ENCODE results near the gene NEMP1. TPM values are rescaled to one million over a fixed set of nuclear protein-coding genes. Genes with fewer than 3 reads are reported as not detected.

The NEMP1 gene
- total RNA-seq, 1 experiment from 2014 or later = 16.4 TPM

DNA sequence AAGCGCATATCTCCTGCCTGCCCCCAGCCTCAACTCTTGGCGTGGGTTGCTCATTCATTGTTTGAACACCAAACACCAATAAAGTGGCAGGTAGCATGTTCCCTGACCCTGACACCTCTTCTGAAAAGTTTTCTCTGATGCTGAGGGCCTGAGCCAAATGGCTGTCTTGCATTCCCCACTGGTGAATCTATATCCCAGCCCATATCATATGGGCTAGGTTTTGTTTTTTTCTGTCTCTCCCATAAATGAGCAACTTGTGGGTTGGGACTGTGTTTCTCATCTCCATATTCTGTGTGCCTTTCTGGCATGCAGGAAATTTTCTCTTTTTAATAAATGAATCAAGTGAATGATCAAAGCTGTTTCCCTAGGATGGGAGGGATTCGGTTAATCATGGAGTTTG is 33.7 kb downstream of the NEMP1 start:
- POLR2A ChIA-PET (ENCODE audit: unreplicated experiment) = no interaction called here
- CTCF ChIA-PET = no interaction called here

DNA sequence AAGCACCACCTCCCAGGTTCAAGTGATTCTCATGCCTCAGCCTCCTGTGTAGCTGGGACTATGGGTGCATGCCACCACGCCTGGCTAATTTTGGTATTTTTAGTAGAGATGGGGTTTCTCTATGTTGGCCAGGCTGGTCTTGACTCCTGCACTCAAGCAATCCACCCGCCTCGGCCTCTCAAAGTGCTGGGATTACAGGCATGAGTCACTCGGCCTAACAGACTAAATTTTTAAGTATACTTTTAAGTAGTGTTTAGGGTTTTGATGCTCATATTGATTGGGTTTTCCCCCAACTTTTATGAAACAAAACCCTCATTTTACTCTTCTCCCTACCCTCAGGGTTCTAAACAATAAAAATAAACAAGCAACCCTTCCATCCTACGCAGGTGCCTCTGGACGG is 34.1 kb downstream of the NEMP1 start:
- ChIA-PET CTCF (interaction anchor here (0.6 kb wide), 1 partner anchor 36 kb away, joined by 3 read pairs; no protein-coding TSS in a partner anchor), POLR2A (ENCODE audit: unreplicated experiment) (no interaction called here)
- BruUV-seq (replicated peaks) = no TSS peak
- peaks cover 44% of the 10 kb centered on the region for H3K27me3 ChIP-seq (ENCODE audit: low read length)
- H3K9me3 ChIP-seq (ENCODE audit: low read length) = no peaks in the 10 kb centered on the region
- H3K27ac ChIP-seq (ENCODE audit: low read length) = no peak overlapping the region
- intact Hi-C loops (cut with micrococcal nuclease) = no loop called here
- H3K79me2 ChIP-seq (ENCODE audit: low read length) = no peaks in the 10 kb centered on the region
- H3K4me1 ChIP-seq (ENCODE audit: insufficient read depth, low read length) = no peaks in the 10 kb centered on the region
- DNase-seq = no peak
- no peak for TF ChIP-seq EZH2phosphoT487 (IDR thresholded peaks at IDR 0.05; ENCODE audit: borderline replicate concordance, low read length)
- no peak for TF ChIP-seq EZH2 (IDR thresholded peaks at IDR 0.05; ENCODE audit: low read length, unreplicated experiment)
- TF ChIP-seq, protein P1, sequence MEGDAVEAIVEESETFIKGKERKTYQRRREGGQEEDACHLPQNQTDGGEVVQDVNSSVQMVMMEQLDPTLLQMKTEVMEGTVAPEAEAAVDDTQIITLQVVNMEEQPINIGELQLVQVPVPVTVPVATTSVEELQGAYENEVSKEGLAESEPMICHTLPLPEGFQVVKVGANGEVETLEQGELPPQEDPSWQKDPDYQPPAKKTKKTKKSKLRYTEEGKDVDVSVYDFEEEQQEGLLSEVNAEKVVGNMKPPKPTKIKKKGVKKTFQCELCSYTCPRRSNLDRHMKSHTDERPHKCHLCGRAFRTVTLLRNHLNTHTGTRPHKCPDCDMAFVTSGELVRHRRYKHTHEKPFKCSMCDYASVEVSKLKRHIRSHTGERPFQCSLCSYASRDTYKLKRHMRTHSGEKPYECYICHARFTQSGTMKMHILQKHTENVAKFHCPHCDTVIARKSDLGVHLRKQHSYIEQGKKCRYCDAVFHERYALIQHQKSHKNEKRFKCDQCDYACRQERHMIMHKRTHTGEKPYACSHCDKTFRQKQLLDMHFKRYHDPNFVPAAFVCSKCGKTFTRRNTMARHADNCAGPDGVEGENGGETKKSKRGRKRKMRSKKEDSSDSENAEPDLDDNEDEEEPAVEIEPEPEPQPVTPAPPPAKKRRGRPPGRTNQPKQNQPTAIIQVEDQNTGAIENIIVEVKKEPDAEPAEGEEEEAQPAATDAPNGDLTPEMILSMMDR (conservative IDR thresholded peaks at IDR 0.05; ENCODE audit: low read depth, low read length) = no peak
- H3K4me3 ChIP-seq (ENCODE audit: low read length) = no peak overlapping the region
- H3K9ac ChIP-seq (ENCODE audit: low read length) = no peak overlapping the region
- H3K36me3 ChIP-seq (ENCODE audit: low read depth, low read length) = no peaks in the 10 kb centered on the region
- H3K4me2 ChIP-seq (ENCODE audit: low read length) = no peak overlapping the region
- no peaks in the 10 kb centered on the region for H3K9me2 ChIP-seq (replicated peaks; ENCODE audit: low read length)
- no peak overlapping the region for H2AFZ ChIP-seq (ENCODE audit: low read length)
- no peaks in the 10 kb centered on the region for H4K20me1 ChIP-seq (ENCODE audit: low read length)
- ATAC-seq = no peak
- H3F3A ChIP-seq (ENCODE audit: low read length, unreplicated experiment) = no peaks in the 10 kb centered on the region

More for the DNA sequence above, 33.7 kb downstream of the NEMP1 start:
- Histone ChIP-seq H4K20me1 (ENCODE audit: low read length) (no peaks in the 10 kb centered on the region), H3K9me3 (ENCODE audit: low read length) (no peaks in the 10 kb centered on the region), H3K4me3 (ENCODE audit: low read length) (no peak overlapping the region), H3K27ac (ENCODE audit: low read length) (no peak overlapping the region), H3K9ac (ENCODE audit: low read length) (no peak overlapping the region), H3K79me2 (ENCODE audit: low read length) (no peaks in the 10 kb centered on the region), H3K9me2 (replicated peaks; ENCODE audit: low read length) (no peaks in the 10 kb centered on the region), H3K4me2 (ENCODE audit: low read length) (no peak overlapping the region), H3F3A (ENCODE audit: low read length, unreplicated experiment) (no peaks in the 10 kb centered on the region), H3K36me3 (ENCODE audit: low read depth, low read length) (no peaks in the 10 kb centered on the region), H3K27me3 (ENCODE audit: low read length) (peaks cover 43% of the 10 kb centered on the region), H2AFZ (ENCODE audit: low read length) (no peak overlapping the region), H3K4me1 (ENCODE audit: insufficient read depth, low read length) (no peaks in the 10 kb centered on the region)
- intact Hi-C loops (cut with micrococcal nuclease) = no loop called here
- TF ChIP-seq EZH2phosphoT487 (IDR thresholded peaks at IDR 0.05; ENCODE audit: borderline replicate concordance, low read length) (no peak), EZH2 (IDR thresholded peaks at IDR 0.05; ENCODE audit: low read length, unreplicated experiment) (no peak)
- TF ChIP-seq, protein P1 (conservative IDR thresholded peaks at IDR 0.05; ENCODE audit: low read depth, low read length) = no peak
- BruUV-seq (replicated peaks) = no TSS peak
- ATAC-seq (no peak), DNase-seq (no peak)

DNA sequence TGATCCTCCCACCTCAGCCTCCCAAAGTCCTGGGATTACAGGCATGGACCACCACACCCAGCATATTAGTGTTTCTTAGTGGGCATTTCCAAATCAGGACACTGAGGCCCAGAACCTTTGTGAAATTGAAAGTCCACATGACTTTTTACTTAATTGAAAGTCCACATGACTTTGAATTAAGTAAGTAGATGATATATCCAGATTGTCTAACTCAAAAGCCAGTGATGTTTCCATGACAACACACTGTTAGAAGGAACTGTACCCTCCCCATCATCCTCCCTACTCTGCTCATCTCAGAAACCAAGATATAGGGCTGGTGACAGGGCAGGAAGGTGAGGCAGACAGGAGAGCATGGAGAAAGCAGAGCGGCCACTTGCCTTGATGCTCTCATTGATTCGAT is 35.9 kb downstream of the NEMP1 start:
- DNase-seq (no peak), ATAC-seq (no peak)
- BruUV-seq (replicated peaks) = no TSS peak
- no peaks in the 10 kb centered on the region for H3K4me1 ChIP-seq (ENCODE audit: insufficient read depth, low read length)
- TF ChIP-seq EZH2phosphoT487 (IDR thresholded peaks at IDR 0.05; ENCODE audit: borderline replicate concordance, low read length) = no peak
- no peaks in the 10 kb centered on the region for H3K36me3 ChIP-seq (ENCODE audit: low read depth, low read length)
- H3K9ac ChIP-seq (ENCODE audit: low read length) = no peak overlapping the region
- peaks cover 49% of the 10 kb centered on the region for H3K27me3 ChIP-seq (ENCODE audit: low read length)
- CTCF ChIA-PET = no interaction called here
- no peaks in the 10 kb centered on the region for H3F3A ChIP-seq (ENCODE audit: low read length, unreplicated experiment)
- no peak overlapping the region for H3K4me3 ChIP-seq (ENCODE audit: low read length)
- no peaks in the 10 kb centered on the region for H3K9me3 ChIP-seq (ENCODE audit: low read length)
- POLR2A ChIA-PET (ENCODE audit: unreplicated experiment) = no interaction called here
- H4K20me1 ChIP-seq (ENCODE audit: low read length) = no peaks in the 10 kb centered on the region
- no peaks in the 10 kb centered on the region for H3K79me2 ChIP-seq (ENCODE audit: low read length)
- H3K4me2 ChIP-seq (ENCODE audit: low read length) = no peak overlapping the region
- intact Hi-C loops (cut with micrococcal nuclease) = no loop called here
- no peaks in the 10 kb centered on the region for H3K9me2 ChIP-seq (replicated peaks; ENCODE audit: low read length)
- H3K27ac ChIP-seq (ENCODE audit: low read length) = no peak overlapping the region
- no peak overlapping the region for H2AFZ ChIP-seq (ENCODE audit: low read length)
